GM18517 (cell line): ENCODE results near the gene PPP1R9B.
A peak's percentile ranks its signal among the peaks of the same experiment; 100 is the strongest.

ENCODE experiments used
- ATAC-seq: cut with Tn5 transposase; IDR thresholded peaks from one replicate; pipeline ENCODE4 v1.9.1; 2021; ENCODE audit warnings: mild to moderate bottlenecking, moderate library complexity; ENCODE audit not compliant: unreplicated experiment

Gene PPP1R9B

DNA sequence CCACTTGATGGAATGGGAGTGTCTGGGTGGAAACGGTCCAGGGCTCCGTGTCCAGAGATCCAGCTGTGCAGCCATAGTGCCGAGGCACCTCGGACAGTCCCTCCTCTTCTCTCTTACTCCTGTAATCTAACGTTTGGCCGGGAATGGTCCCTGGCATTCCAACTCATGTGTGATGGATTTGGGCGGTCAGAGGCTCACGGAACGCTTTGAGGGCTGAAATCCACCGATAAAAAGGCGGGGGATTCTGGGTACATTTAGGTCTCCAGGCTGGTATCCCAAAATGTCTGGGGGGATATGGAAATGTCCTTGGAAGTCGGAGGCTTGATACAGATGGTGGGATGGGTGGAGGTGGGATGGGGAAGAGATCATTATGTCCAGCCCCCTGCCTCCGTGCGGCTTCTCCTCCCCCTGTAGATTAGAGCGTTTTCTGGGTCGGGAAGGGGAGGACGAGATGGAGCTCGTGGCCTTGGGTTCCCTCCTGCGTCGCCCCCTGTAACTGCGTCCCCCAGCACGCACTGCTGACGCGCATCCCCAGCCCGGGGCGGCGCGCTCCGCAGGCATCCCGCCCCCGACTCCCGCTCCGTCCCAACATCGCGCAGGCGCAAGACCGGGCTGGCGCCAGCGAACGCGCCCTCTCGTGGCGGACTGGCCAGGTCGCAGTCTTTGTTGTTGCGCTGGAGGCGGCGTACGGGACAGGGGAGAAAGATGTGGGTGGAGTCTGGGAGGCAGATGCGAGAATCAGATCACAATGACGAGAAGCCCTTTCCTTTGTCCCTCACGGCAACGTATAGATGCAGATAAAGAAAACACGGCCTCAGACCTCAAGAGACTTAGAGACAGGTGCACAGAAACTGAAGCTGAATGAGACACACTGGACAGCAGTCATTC lies 10.8 kb upstream of the PPP1R9B start:
- ATAC-seq = peak; percentile 70

DNA sequence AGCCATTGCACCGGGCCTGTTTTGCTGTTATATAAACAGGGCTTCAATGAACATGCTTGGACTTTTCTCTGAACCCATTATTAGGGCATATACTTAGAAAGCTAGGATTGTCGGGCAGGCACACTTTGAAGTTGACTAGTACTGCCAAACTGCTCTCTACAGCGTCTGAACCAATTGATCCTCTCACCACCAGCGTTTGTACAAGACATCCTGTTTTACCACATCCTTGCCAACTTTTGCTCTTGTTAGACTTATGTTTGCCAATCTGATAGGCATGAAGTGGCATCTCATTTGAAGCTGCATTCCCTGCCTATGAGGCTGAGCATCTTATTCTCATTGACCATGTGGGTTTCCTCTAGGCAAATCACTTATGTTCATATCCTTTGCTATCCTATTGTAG lies 7.4 kb upstream of the PPP1R9B start:
- ATAC-seq = no peak

DNA sequence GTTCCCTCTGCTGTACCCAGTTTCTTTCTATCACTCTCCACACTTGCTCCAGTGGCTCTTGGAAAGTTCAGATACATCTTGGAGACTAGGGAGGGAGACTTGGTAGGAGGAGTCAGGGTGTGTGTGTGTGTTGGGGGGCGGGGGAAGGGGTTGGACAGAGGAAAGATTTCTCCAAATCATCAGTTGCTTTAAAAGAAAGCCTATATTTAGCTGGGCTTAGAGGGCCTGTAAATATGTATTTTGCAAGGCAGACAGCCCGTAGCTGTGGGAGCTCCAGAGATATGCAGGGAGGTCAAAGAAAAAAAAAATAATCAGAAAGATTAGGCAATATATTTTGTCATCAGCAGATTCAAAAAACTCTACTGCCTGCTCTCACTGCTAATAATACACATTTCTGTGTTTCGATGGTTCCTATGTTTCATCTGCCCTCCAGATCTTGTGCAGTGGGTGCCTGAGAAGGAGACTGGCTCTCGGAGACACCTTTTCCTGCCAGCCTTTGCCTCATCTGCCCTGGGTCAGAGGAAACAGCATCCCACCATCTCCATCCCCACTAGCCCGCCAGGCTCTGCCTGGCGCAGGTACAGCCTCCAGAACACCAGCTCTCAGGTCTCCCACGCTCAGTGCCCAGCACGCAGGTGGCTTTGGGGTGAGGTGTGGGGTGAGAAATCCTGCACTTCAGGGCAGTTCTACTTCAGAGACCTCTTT lies 4.8 kb upstream of the PPP1R9B start:
- ATAC-seq = no peak

DNA sequence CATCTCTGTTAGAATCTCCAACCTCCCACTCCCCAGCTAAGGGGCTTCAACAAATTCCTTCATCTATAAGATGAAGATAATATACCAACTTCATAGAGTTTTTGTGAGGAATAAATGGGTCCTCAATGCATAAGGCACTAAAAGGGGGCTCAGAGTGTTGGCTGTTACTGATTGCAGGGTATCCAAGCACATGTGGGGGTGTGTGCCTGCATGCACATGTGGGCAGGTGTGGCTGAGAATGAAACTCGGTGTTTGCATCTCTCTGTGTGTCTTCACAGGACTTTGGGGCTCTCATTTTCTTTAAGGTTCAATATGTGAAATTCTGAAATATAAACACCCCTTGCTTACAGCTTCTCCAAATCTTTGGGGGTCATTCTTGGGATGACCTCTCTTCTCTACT lies 4.1 kb upstream of the PPP1R9B start:
- ATAC-seq = peak; percentile 52

DNA sequence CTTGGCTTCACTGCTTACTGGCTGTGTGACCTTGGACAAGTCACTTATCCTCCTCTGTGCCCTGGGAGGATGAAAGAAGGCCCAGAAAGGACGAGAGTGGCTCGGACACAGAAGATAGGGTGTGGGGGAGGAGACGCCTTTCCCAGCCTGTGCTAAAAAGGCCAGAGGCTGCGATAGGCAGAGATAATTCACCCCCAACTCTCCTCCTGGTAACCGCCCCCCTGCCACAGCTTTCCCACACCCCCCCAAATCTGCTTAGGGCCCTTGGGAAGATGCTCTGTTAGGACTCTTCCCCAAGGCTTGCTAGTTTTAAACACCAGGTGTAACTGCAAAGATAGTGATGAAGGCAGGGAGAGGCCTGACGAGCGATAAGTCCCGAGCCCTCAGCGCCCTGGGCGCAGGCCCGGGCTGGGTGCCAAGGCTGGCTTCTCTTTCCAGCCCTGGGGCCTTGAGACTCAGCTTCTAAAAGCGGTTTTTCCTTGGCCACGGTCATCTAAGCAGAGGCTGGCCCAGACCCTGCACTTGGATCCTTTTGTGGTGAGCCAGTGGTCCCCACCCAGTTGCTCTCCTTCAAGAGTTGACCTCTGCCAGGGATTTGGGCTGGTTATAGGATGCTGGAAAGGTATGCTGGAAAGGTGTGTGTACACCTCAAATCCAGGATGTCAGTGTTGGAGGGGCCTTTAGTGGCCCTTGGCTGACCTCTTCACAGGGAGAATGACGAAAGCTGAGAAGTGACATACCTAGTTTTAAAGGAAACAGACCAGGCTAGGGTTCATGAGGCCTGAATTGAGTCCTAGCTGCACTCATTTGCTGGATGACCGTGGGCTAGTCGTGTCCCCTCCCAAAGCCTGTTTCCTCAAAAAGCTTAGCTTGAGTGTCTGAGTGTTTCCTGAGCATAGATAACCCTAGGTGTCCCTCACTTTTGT lies 3.4 kb upstream of the PPP1R9B start:
- no peak for ATAC-seq

DNA sequence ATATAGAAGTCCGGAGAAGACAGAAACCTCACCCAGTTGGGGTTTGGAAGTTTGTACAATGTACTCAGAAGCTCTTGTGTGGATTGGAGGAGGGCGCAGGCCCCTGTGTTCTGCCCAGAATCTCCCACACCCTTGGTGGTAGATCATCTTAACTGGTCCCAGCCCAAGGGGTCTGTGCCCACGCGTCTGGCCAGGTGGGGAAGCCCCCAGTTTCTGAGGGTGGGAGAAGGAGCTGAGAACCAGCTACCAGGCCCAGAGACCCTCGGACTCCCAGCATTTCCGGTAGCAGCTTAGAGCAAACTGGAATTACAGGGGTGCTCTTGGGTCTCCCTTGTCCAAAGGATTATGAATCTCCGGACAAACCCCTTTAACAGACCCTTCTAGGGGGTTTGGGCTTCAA lies 2.3 kb upstream of the PPP1R9B start:
- ATAC-seq = no peak

DNA sequence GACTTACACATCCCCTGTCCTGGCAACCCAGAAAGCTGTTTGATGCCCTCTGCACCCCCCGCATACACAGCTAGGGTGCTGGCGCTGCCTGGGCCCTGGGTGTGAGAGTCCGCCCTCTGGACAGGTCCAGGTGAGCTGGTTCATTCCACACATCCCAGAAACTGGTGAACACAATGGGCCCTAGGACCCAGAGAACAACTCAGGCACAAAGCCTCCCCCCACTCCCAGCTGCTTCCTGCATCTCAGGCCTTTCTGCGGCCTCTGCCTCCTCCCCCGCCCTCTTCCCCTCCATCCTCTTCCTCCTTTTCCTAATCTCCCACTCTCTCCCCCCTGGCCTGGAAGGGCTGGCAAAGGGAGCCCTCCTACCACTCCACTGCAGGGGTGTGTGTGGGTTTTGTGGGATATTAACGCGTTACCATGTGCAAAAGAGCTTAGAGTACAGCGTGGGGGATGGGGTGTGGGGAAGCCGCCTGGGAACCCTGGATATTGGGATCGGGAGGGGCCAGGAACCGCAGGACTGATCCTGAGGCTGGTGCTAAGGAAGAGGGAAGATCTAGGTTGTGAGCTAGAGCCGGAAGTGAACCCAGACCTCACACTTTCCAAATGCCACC lies 1.6 kb upstream of the PPP1R9B start:
- ATAC-seq = no peak

DNA sequence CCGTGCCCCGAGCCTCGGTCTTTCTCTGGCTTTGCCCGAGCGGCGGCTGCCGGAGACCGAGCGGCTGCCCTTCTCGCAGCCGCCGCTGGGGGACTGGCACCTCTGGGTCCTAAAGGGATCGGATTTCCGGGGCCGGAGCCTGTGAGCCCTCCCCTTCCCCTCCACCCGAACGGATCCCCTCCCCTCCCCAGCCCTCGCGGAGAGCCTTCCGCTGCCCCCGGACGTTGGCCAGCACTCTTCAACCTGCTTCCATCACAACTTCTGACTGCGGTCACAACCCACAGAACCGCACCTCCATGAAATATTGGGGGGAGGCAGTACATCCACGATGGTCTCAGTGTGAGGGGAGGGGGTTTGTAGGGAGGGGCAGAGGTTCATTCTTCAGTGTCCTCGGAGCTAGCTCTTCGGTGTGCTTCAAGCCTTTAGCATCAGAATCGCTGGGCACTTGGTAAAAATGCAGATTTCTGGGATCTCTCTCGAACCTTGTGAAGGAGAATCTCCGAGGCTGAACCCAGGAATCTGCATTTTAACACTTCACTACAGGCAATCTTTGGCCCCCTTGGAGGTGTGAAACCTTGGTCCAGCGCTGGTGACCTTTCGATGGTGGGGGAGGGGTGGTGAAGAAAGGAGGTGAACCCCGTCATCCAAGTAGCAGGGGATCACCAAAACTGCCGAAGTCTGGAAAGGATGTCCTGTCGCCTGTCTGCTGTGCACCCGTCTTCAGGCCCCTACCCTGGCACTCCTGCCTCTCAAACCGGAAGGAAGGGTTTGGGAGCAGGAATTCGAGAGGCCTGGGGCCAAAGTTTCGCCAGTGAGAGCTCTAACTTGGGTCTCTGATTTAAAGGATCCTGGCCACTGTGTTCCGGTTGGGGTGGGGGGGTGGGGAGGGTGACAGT lies 812 bp upstream of the PPP1R9B start:
- ATAC-seq = no peak

DNA sequence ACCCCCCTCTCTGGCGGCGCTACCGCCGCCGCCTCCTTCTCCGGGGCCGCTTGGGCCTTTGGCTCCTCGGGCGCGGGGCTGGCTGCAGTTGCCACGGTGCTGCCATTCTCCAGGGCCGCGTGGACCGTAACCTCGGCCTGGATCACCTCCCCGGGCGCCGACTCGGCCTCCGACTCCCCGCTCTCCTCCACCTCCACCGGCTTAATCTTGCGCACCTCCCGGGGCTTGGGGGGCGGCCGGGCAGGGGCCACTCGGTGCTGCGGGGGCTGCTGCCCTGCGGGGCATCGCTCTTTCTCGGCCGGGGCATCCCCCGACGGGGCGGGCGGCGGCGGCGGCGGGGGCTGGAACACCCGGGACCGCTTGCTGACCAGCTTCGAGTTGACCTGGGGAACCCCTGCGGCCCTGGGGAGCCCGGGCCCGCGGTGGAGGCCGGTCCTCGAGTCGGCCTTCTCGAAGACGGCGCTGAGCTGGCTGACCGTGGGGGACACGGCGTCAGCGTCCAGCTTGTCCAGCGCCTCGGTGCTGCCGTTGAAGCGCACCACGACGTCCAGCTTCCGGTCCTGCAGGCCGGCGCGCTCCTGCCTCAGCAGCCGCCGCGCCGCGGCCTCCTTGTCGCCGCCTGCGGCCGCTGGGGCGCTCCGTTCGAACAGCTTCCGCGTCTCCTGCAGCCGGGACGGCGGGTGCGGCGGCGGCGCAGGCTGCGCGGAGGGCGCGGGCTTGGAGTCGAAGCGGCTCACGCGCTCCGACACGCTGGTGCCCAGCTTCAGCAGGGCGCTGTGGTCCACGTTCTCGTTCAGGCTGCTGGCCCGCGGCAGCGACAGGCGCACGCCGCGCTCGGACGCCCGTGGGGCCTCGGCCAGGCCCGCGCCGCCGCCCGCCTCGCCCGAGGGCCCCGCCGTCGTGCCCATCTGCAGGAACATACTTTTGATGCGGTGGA lies 792 bp downstream of the PPP1R9B start:
- ATAC-seq = no peak

DNA sequence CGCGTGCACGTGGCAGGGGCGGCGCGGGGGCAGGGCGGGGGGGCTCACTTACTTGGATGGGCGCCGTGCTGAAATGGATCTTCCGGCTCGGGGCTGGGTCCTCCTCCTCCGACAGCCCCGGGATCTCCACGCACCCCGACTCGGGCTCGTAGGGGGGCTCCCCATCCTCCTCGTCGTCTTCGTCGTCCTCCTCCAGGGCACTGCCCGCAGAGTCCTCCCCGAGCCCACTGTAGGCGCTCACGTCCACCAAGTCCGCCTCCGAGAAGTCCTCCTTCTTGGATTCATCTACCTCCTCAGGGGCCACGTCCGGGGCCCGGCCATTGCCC lies 1.4 kb downstream of the PPP1R9B start:
- no peak for ATAC-seq

DNA sequence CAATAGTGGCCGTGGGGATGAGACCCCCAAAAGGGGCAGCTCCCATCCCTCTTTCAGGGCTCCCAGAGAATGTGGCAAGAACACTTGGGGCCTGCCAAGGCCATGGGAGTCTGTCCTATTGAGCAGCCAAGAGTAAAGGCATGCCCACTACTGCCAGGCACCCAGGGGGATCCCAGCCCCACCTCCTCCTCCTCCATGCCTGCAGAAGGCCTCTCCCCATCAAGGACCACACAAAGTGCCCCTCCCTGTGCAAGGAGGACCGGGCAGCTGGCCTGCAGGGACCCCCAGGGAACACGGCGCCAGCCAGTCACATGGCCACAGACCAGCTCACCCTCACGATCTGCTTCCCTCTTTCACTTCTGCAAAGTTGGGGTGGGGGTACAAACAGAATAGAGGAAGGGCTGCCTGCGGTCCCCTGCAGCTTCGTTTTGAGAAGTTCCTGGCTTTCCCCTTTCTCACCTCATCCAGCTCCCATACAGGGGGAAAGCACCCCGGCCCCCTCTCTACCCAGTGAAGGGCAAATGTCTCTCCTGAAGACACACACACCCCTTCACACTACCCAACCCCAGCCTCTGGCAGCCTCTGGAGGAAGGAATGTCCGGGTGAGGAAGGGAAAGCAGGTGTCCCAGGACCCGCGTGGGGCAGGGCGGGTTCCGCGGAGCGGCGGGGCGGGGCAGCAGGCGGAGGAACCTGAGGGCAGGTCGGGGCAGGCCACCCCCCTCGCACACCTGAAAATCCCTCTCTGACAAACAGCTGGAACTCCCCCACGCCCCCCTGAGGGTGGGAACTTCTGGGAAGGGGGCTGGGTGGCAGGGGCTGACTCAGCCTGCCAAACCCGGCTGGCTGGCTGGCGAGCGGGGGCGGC lies 2.0 kb downstream of the PPP1R9B start:
- ATAC-seq = peak; percentile 42

DNA sequence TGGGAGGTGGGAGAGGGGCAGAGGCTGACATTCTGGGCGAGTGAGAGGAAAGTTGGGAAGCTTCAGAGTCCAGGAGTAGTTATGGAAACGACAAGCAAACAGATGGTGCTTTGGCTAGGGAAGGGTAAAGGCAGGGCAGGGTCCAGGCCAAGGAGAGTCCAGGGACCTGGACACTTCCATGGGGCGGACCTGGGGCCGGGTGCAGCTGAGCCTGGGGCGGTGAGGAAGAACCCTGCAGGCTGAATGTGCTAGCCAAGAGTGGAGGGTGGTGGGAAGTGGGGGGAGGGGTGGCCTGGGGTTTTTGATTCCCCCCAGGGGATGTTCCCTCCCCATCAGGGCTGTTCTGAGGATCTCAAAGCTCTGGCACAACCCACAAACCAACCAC lies 2.6 kb downstream of the PPP1R9B start:
- ATAC-seq = no peak

DNA sequence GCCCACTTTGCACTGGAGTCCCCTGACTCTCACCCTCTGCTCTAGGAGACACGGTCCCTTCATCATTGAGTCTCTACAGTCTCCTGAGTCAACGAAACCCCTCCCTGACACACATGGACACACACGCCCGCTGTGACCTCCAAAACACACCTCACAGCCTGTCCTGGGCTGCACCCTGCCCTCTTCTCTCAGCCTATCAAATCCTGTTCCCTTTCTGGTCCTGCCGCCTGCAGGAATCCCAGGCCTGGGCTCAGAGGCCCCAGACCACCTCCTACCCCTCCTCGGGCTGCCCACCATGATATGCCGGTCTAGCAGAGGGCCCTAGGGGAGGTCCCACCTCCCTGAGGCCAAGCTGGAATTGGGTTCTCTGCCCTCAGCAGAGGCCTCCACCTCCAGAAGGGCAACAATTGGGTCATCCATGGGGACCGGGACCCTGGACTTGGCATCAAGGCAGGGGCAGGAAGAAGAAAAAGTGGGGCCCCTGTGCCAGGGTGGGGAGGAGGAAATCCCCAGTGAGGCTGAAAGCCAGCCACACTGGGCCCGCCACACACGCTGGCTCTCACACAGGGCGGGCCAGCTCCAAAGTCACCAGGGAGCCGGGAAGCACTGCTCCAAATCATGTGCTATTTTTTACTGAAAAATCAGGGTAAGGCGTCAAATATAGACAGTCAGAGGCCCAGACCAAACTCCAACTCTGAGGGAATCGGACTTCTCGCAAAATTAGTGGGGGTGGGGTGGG lies 3.4 kb downstream of the PPP1R9B start:
- ATAC-seq = no peak

DNA sequence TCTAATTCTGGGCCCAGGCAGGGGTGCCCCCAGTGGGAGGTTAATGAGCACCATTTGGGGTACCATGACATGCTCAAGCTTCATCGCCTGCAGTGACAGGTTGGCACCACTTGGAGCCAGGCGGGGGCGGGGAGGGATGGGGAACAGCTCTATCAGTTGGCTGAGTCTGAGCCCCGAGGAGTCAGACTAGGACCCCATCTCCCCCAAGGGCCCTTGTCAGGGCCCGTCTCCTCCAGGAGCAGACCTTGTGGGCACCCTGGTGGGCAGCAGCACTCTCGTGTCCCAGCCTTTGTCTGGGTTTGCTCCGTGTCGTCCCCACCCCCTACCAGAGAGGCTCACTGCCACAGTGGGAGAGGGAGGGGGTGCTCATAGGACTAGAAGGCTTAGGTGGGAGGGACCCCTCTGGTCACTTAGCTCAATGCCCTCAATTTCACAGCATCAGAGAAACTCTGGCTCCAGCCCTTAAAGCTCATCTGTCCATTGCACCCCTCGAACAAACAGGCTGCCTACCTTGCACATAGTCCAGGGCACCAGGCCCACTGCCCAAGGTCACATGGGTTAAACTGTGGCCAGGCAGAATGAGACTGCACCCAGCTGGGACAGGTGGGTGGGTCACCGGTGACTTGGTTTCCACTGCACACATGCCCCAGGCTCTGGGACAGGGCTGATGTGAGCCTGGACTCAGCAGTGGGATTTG lies 4.1 kb downstream of the PPP1R9B start:
- no peak for ATAC-seq

DNA sequence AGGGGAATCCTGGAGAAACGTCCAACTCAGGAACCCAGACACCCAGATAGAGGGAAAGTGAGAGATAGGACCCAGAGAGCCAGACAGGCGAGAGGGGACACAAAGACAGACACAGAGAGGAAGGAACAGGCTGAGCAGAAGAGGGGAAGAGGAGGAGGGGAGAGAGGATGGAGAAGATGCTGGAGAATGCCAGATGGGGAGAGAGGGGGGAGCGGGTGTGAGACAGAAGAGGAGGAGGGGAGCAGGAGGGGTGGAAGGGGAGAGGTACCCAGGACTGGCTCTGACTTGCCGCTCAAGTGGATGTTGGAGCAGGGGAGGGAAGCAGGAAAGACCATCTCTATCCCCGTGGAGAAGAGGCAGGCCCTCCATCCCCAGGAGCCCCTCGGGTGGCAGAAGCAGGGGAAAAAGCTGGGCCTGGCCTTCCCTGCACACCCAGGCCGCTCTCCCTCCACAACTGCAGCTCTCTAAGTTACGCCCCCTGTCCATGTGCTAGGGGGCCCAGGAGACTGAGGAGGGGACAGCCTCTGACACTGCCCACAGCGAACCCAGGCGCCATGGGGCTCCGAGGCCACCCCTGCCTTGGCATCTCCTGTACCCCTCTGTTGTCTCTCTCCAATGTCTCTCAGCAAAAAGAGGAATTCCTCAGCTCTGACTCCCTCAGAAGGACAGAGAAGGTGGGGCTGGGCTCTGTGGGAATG lies 4.8 kb downstream of the PPP1R9B start:
- no peak for ATAC-seq
